Sigmoid colon (tissue), 7 donors: Measurements from ENCODE around the gene NAT8. TPM values are rescaled to one million over a fixed set of nuclear protein-coding genes. Genes with fewer than 3 reads are reported as not detected.

Experiments
- DNase-seq: peaks from one replicate; pipeline ENCODE4 v3.0.0-alpha.2; 2019
- H3K27ac ChIP-seq, 4 donors: fragments of 200-600 bp; sonication (generic); one replicate each; pipeline ENCODE4 v1.5.1; 2016 to 2019; ENCODE audit warnings: mild to moderate bottlenecking in 1 of 4
- H3K27me3 ChIP-seq, 3 donors: fragments of 200-600 bp; sonication (generic); one replicate each; pipeline ENCODE4 v1.5.1; 2019; ENCODE audit warnings: mild to moderate bottlenecking in 1 of 3
- H3K36me3 ChIP-seq, 4 donors: fragments of 200-600 bp; sonication (generic); one replicate each; pipeline ENCODE4 v1.5.1; 2016 to 2019
- H3K4me1 ChIP-seq, 4 donors: fragments of 200-600 bp; sonication (generic); one replicate each; pipeline ENCODE4 v1.5.1; 2017 to 2019
- H3K4me3 ChIP-seq, 4 donors: fragments of 200-600 bp; sonication (generic); one replicate each; pipeline ENCODE4 v1.5.1; 2017 to 2019; ENCODE audit warnings: mild to moderate bottlenecking in 2 of 4, moderate library complexity in 1 of 4
- H3K9me3 ChIP-seq, 4 donors: fragments of 200-600 bp in 3 of 4; sonication (generic) in 3 of 4; one replicate each; pipeline versions ENCODE4 v1.5.1 to v1.6.1; 2013 to 2019
- CTCF ChIP-seq, 4 experiments: fragments of 450-650 bp in 3 of 4; fragments of 200-600 bp in 1 of 4; IDR thresholded peaks; one replicate each; pipeline ENCODE4 v1.5.1; 2016 to 2019; ENCODE audit warnings: antibody characterized with exemption in 4 of 4, mild to moderate bottlenecking in 3 of 4, moderate library complexity in 2 of 4
- EP300 ChIP-seq, 4 donors: sonication (generic); formaldehyde crosslinking; IDR thresholded peaks; one replicate each; pipeline ENCODE4 v1.6.1; 2017; ENCODE audit warnings: antibody characterized with exemption in 4 of 4
- POLR2A ChIP-seq, 2 donors: fragments of 450-650 bp; IDR thresholded peaks; one replicate each; pipeline ENCODE4 v1.6.1; 2016; ENCODE audit warnings: antibody characterized with exemption in 2 of 2, mild to moderate bottlenecking in 2 of 2, moderate library complexity in 2 of 2
- POLR2AphosphoS5 ChIP-seq, 4 donors: sonication (generic); formaldehyde crosslinking; IDR thresholded peaks; one replicate each; pipeline ENCODE4 v1.6.1; 2017; ENCODE audit warnings: antibody characterized with exemption in 4 of 4
- WGBS, 2 donors: extraction: QIAGEN DNeasy Blood & Tissue Kit; methylation state at CpG; one replicate each; pipeline ENCODE4 v1.1.7; 2013; 5-methylcytosine and 5-hydroxymethylcytosine counted together
- intact Hi-C: fragments of 100-400 bp; cut with DNase I; formaldehyde crosslinking; loops from one replicate; pipeline ENCODE4 v1.15.1; 2023
- polyA plus RNA-seq, 3 donors: library from polyadenylated mRNA; stranded (reverse); fragments of 200-250 nt; gene quantifications; one replicate each; pipeline ENCODE4 v1.2.3, GENCODE V29; 2013
- total RNA-seq, 4 donors: library from RNA; depleted of rRNA; stranded (reverse); fragments of >200 nt; gene quantifications; one replicate each; pipeline ENCODE4 v1.1.0, GENCODE V29; 2016
- donor health status: healthy with polysubstance abuse.
- donor health status: Bipolar disorder and iron deficiency.
- donor health status: healthy.

The NAT8 gene
- total and polyA plus RNA-seq, 7 donors = 0.25 TPM; not detected in 6

- intact Hi-C loops = no loop called here
- TF ChIP-seq CTCF (IDR thresholded peaks at IDR 0.05) = no peak
- TF ChIP-seq POLR2AphosphoS5 (IDR thresholded peaks at IDR 0.05) = no peak
- no peak for TF ChIP-seq EP300 (IDR thresholded peaks at IDR 0.05)
- no peak for TF ChIP-seq POLR2A (IDR thresholded peaks at IDR 0.05)
- no peak overlapping the region for H3K27ac ChIP-seq
- no peak overlapping the region for H3K4me3 ChIP-seq
- no peaks in the 10 kb centered on the region for H3K27me3 ChIP-seq
- no peaks in the 10 kb centered on the region for H3K4me1 ChIP-seq
- DNase-seq = no peak
- H3K9me3 ChIP-seq = no peaks in the 10 kb centered on the region
- 92 to 94% methylated on average over 5 of the region's 5 CpGs for WGBS, 2 donors
- H3K36me3 ChIP-seq = peaks cover 7 to 36% (median 16%) of the 10 kb centered on the region in 4 donors
These were observed 40.4 kb downstream of the NAT8 start for GRCh38 chr2:73601780-73602179.

GRCh38 chr2:73594251-73594650 lies 48.0 kb downstream of the NAT8 start:
- DNase-seq = no peak
- intact Hi-C loops = no loop called here
- 92 to 96% methylated on average over 2 of the region's 2 CpGs for WGBS, 2 donors

GRCh38 chr2:73593680-73594079 lies 48.5 kb downstream of the NAT8 start:
- Histone ChIP-seq H3K27ac (no peak overlapping the region), H3K4me3 (no peak overlapping the region), H3K36me3 (no peaks in the 10 kb centered on the region), H3K27me3 (no peaks in the 10 kb centered on the region), H3K9me3 (no peaks in the 10 kb centered on the region), H3K4me1 (no peaks in the 10 kb centered on the region)
- TF ChIP-seq EP300 (IDR thresholded peaks at IDR 0.05) (no peak), POLR2AphosphoS5 (IDR thresholded peaks at IDR 0.05) (no peak), CTCF (IDR thresholded peaks at IDR 0.05) (no peak), POLR2A (IDR thresholded peaks at IDR 0.05) (no peak)
- intact Hi-C loops = no loop called here
- no peak for DNase-seq
- 94 to 96% methylated on average over 2 of the region's 2 CpGs for WGBS, 2 donors

More at GRCh38 chr2:73594251-73594650, 48.0 kb downstream of the NAT8 start:
- Histone ChIP-seq H3K4me3 (no peak overlapping the region), H3K27me3 (no peaks in the 10 kb centered on the region), H3K36me3 (peaks cover 0 to under 1% (median 0%) of the 10 kb centered on the region in 4 donors), H3K27ac (no peak overlapping the region), H3K4me1 (no peaks in the 10 kb centered on the region), H3K9me3 (no peaks in the 10 kb centered on the region)
- TF ChIP-seq POLR2AphosphoS5 (IDR thresholded peaks at IDR 0.05) = no peak
- no peak for TF ChIP-seq CTCF (IDR thresholded peaks at IDR 0.05)
- TF ChIP-seq POLR2A (IDR thresholded peaks at IDR 0.05) = no peak
- no peak for TF ChIP-seq EP300 (IDR thresholded peaks at IDR 0.05)

Other genes starting within 250 kb of the NAT8 start
- gene TPRKB, start 94.9 kb upstream of the NAT8 start, total RNA-seq = 10 to 100 TPM; 19.0 to 45.9 (median 40.2) TPM
- gene TPRKB, start 94.9 kb upstream of the NAT8 start, polyA plus RNA-seq = 10 to 100 TPM; 53.8 to 86.2 (median 77.5) TPM
- gene DUSP11, start 137.7 kb upstream of the NAT8 start, total RNA-seq = 10 to 100 TPM; 12.9 to 34.7 (median 25.8) TPM
- 10 to 100 TPM; 16.2 to 25.7 (median 22.8) TPM for gene DUSP11, start 137.7 kb upstream of the NAT8 start, polyA plus RNA-seq
- not detected for gene C2orf78, start 141.8 kb upstream of the NAT8 start, total RNA-seq
- gene C2orf78, start 141.8 kb upstream of the NAT8 start, polyA plus RNA-seq = not detected
- gene STAMBP, start 186.5 kb upstream of the NAT8 start, total RNA-seq = 10 to 100 TPM; 23.5 to 37.0 (median 27.4) TPM
- gene STAMBP, start 186.5 kb upstream of the NAT8 start, polyA plus RNA-seq = 10 to 100 TPM; 37.3 to 55.3 (median 44.4) TPM